Endometrium (tissue), 2 donors: ENCODE measurements around the gene OR14K1.
"Not testable (repeated sequence)": the region's sequence is repeated elsewhere in the genome, so short reads cannot be mapped to it uniquely, and the experiment has no call there.

Experiments
- FAIRE-seq: peaks from 2 replicates; lab custom pipeline; 2012; peaks lifted over from hg19 to GRCh38; lab: Jason Lieb, UNC
- donor health status: control.
- donor health status: control.

The OR14K1 gene

GRCh38 chr1:247738315-247738714 is at the start of gene OR14K1:
OR14K1 (plus strand) TSS chr1:247738615; CDS start chr1:247738615, 0 bp downstream.
- no peak for FAIRE-seq

GRCh38 chr1:247701338-247701737 is 37.1 kb upstream of the OR14K1 start:
- FAIRE-seq: no peak

- not testable (repeated sequence) for FAIRE-seq
Measured at GRCh38 chr1:247710681-247711080, 27.7 kb upstream of the OR14K1 start.

- FAIRE-seq: no peak
Measured at GRCh38 chr1:247713753-247714152, 24.7 kb upstream of the OR14K1 start.

GRCh38 chr1:247716546-247716945 is 21.9 kb upstream of the OR14K1 start, which contains the start of gene OR6F1:
OR6F1 (minus strand) TSS chr1:247716646; CDS start chr1:247712755, 3,891 bp downstream.
- no peak for FAIRE-seq

GRCh38 chr1:247721222-247721621 is 17.2 kb upstream of the OR14K1 start:
- FAIRE-seq: no peak

GRCh38 chr1:247740721-247741120 is 2.3 kb downstream of the OR14K1 start:
- FAIRE-seq: no peak

- no peak for FAIRE-seq
Measured at GRCh38 chr1:247741756-247742155, 3.3 kb downstream of the OR14K1 start.

GRCh38 chr1:247742215-247742760 is 3.9 kb downstream of the OR14K1 start:
- FAIRE-seq: not testable (repeated sequence)

GRCh38 chr1:247746391-247746935 is 8.0 kb downstream of the OR14K1 start:
- no peak for FAIRE-seq

- no peak for FAIRE-seq
Measured at GRCh38 chr1:247747616-247748015, 9.2 kb downstream of the OR14K1 start.

GRCh38 chr1:247748041-247748440 is 9.6 kb downstream of the OR14K1 start, which contains the start of gene OR14A2:
OR14A2 (minus strand) TSS chr1:247748141.
- FAIRE-seq: no peak

GRCh38 chr1:247749870-247750269 is 11.5 kb downstream of the OR14K1 start:
- no peak for FAIRE-seq

- FAIRE-seq: not testable (repeated sequence)
Measured at GRCh38 chr1:247754311-247754710, 15.9 kb downstream of the OR14K1 start.

GRCh38 chr1:247760456-247760855 is 22.0 kb downstream of the OR14K1 start, which contains the start of gene OR1C1:
OR1C1 (minus strand) TSS chr1:247760556; CDS start chr1:247758406, 2,150 bp downstream.
- FAIRE-seq: no peak

GRCh38 chr1:247769603-247770002 is 31.2 kb downstream of the OR14K1 start:
- FAIRE-seq: no peak
